Fibroblast of pulmonary artery (primary cell): ENCODE results near the gene SOWAHD.
"Not testable (repeated sequence)": the region's sequence is repeated elsewhere in the genome, so short reads cannot be mapped to it uniquely, and the experiment has no call there.

ENCODE experiments used
- DNase-seq: peaks from one replicate; pipeline ENCODE4 v3.0.0-alpha.2; 2010; ENCODE audit warnings: low read depth
- H3K4me3 ChIP-seq: replicated peaks from 2 replicates; pipeline ENCODE4 v1.5.1; 2011; ENCODE audit warnings: low read depth, mild to moderate bottlenecking, control low read depth, low read length, moderate library complexity
- TF ChIP-seq, protein P1 (sequence below): IDR thresholded peaks from 2 replicates; pipeline ENCODE4 v1.5.1; 2011; ENCODE audit warnings: mild to moderate bottlenecking, control low read depth, low read length, inconsistent platforms; ENCODE audit errors: missing control alignments

SOWAHD gene

DNA sequence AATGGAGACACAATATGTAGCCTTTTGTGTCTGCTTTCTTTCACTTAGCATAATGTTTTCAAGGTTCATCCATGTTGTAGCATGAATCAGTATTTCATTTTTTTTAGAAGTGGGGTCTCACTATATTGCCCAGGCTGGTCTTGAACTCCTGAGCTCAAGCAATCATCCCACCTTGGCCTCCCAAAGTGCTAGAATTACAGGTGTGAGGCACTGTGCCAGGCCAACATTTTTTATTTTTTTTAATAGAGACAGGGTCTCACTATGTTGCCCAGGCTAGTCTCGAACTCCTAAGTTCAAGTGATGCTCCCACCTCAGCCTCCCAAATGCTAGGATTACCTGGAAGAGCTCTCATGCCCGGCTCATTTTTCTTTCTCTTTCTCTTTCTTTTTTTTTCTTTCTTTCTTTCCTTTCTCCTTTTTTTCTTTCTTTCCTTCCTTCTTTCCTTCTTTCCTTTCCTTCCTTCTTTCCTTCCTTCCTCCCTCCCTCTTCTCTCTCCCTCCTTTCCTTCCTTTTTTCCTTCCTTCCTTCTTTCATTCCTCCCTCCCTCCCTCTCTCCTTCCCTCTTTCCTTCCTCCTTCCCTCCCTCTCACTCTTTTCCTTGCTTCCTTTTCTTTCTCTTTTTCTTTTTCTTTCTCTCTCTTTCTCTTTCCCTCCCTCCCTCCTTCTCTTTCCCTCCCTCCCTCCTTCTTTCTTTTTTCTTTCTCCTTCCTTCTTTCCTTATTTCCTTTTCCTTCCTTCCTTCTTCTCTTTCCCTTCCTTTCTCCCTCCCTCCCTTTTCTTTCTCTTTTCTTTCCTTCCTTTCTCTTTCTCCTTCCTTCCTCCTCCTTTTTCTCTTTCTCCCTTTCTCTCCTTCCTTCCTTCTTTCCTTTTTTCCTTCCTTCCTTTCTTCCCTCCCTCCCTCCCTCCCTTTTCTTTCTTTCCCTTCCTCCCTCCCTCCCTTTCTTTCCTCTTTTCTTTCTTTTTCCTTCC lies 43.1 kb downstream of the SOWAHD start:
- TF ChIP-seq, protein P1, sequence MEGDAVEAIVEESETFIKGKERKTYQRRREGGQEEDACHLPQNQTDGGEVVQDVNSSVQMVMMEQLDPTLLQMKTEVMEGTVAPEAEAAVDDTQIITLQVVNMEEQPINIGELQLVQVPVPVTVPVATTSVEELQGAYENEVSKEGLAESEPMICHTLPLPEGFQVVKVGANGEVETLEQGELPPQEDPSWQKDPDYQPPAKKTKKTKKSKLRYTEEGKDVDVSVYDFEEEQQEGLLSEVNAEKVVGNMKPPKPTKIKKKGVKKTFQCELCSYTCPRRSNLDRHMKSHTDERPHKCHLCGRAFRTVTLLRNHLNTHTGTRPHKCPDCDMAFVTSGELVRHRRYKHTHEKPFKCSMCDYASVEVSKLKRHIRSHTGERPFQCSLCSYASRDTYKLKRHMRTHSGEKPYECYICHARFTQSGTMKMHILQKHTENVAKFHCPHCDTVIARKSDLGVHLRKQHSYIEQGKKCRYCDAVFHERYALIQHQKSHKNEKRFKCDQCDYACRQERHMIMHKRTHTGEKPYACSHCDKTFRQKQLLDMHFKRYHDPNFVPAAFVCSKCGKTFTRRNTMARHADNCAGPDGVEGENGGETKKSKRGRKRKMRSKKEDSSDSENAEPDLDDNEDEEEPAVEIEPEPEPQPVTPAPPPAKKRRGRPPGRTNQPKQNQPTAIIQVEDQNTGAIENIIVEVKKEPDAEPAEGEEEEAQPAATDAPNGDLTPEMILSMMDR: no peak
- no peak for DNase-seq

DNA sequence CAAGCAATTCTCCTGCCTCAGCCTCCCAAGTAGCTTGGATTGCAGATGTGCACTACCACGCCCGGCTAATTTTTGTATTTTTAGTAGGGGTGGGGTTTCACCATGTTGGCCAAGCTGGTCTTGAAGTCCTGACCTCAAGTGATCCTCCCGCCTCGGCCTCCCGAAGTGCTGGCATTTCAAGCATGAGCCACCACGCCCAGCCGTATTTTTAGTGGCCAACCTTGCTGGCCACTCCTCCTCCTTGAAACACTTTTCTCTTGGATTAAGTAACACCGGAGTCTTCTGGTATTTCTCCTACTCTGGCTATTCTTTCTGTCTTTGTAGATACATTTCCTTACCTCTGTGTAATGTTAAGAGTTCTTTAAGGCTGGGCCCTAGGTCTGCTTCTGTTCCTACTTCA lies 44.2 kb downstream of the SOWAHD start:
- TF ChIP-seq, protein P1: no peak
- DNase-seq: no peak
- no peak overlapping the region for H3K4me3 ChIP-seq

More for the DNA sequence above, 43.1 kb downstream of the SOWAHD start:
- no peak overlapping the region for H3K4me3 ChIP-seq

DNA sequence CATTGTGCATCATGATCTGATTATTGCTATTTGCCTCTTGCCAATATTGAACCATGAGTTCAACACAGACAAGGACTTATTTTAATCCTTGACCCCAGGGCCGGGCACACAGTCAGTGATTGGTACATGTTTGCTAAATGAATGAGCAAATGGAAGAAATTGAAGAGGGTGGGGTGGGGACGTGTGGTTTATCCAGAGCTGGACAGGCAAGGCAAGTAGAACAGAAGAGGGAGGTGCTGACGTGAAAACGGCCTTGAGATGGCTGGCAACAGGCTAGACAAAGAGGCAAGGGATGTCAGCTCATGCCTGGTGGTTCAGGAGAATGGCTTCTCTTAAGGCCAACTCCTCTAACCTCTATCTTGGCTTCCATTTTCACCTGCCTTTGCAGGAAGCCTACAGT lies 50.1 kb downstream of the SOWAHD start:
- not testable (repeated sequence) for H3K4me3 ChIP-seq, DNase-seq

DNA sequence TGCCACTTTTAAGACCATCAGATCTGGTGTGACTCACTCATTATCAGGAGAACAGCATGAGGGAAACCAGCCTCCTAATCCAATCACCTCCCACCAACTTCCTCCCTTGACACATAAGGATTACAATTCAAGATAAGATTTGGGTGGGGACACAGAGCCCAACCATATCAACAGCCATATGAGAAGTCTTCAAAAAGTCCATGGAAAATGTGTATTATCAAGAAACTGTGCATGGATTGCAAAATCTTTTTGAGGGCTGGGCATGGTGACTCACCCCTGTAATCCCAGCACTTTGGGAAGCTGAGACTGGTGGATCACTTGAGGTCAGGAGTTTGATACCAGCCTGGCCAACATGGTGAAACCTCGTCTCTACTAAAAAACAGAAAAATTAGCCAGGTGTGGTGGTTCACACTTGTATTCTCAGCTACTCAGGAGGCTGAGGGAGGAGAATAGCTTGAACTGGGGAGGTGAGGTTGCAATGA lies 50.8 kb downstream of the SOWAHD start:
- H3K4me3 ChIP-seq: no peak overlapping the region
- TF ChIP-seq, protein P1: no peak
- DNase-seq: peak; percentile 36
